Neuronal stem cell (in vitro differentiated cells): ENCODE results near the gene EEPD1.

Source experiments
- DNase-seq: peaks from one replicate; pipeline ENCODE4 v3.0.0-alpha.2; 2013; ENCODE audit warnings: low spot score
- H2AFZ ChIP-seq: one replicate; pipeline ENCODE4 v1.6.1; 2013; ENCODE audit warnings: mild to moderate bottlenecking, low read length, inconsistent platforms
- H2AK5ac ChIP-seq: 2 replicates; pipeline ENCODE4 v1.6.1; 2013; ENCODE audit warnings: low read depth, mild to moderate bottlenecking, inconsistent platforms, low read length, moderate library complexity, mixed read lengths
- H2BK120ac ChIP-seq: 2 replicates; pipeline ENCODE4 v1.6.1; 2013; ENCODE audit warnings: low read depth, mild to moderate bottlenecking, inconsistent platforms, low read length, moderate library complexity, mixed read lengths
- H2BK12ac ChIP-seq: one replicate; pipeline ENCODE4 v1.6.1; 2013; ENCODE audit warnings: low read length, inconsistent platforms
- H2BK15ac ChIP-seq: 2 replicates; pipeline ENCODE4 v1.6.1; 2013; ENCODE audit warnings: mild to moderate bottlenecking, low read length, inconsistent platforms, mixed read lengths
- H2BK5ac ChIP-seq: one replicate; pipeline ENCODE4 v1.6.1; 2013; ENCODE audit warnings: inconsistent platforms, mild to moderate bottlenecking, low read length, moderate library complexity
- H3K14ac ChIP-seq: one replicate; pipeline ENCODE4 v1.6.1; 2013; ENCODE audit warnings: low read length, inconsistent platforms
- H3K18ac ChIP-seq: 2 replicates; pipeline ENCODE4 v1.6.1; 2013; ENCODE audit warnings: low read length, inconsistent platforms
- H3K23ac ChIP-seq: 2 replicates; pipeline ENCODE4 v1.6.1; 2013; ENCODE audit warnings: low read depth, mild to moderate bottlenecking, mixed read lengths, low read length, inconsistent platforms; ENCODE audit not compliant: poor library complexity
- H3K27ac ChIP-seq: replicated peaks from 3 replicates; pipeline ENCODE4 v1.5.1; 2013; ENCODE audit warnings: low read length, inconsistent platforms
- H3K27me3 ChIP-seq, 3 experiments: 2 replicates each; pipeline ENCODE4 v1.6.1; 2013; ENCODE audit warnings: low read length in 3 of 3, mild to moderate bottlenecking in 2 of 3, inconsistent platforms in 1 of 3, low read depth in 1 of 3, mixed read lengths in 1 of 3, moderate library complexity in 1 of 3; ENCODE audit not compliant: control insufficient read depth in 3 of 3, insufficient read depth in 3 of 3
- H3K36me3 ChIP-seq, 2 donors: replicated peaks in 1 of 2; 2 replicates each; pipeline ENCODE4 v1.6.1; 2013; ENCODE audit warnings: low read length in 2 of 2; ENCODE audit not compliant: control insufficient read depth in 2 of 2, insufficient read depth in 2 of 2
- H3K4ac ChIP-seq: 2 replicates; pipeline ENCODE4 v1.6.1; 2013; ENCODE audit warnings: inconsistent platforms, mild to moderate bottlenecking, low read length, moderate library complexity
- H3K4me1 ChIP-seq, 2 donors: 1 replicate in 1 of 2; 2 replicates in 1 of 2; pipeline ENCODE4 v1.6.1; 2013; ENCODE audit warnings: low read length in 2 of 2, low read depth in 1 of 2; ENCODE audit not compliant: control insufficient read depth in 2 of 2, insufficient read depth in 1 of 2
- H3K4me2 ChIP-seq: one replicate; pipeline ENCODE4 v1.6.1; 2013; ENCODE audit warnings: mild to moderate bottlenecking, low read length, inconsistent platforms; ENCODE audit not compliant: insufficient read depth, poor library complexity, severe bottlenecking
- H3K4me3 ChIP-seq, 2 donors: 2 replicates each; pipeline ENCODE4 v1.5.1; 2013; ENCODE audit warnings: low read length in 2 of 2, mild to moderate bottlenecking in 2 of 2, inconsistent platforms in 1 of 2, moderate library complexity in 1 of 2
- H3K79me1 ChIP-seq: one replicate; pipeline ENCODE4 v1.6.1; 2013; ENCODE audit warnings: low read depth, mild to moderate bottlenecking, inconsistent platforms, low read length, moderate library complexity
- H3K9ac ChIP-seq: one replicate; pipeline ENCODE4 v1.6.1; 2013; ENCODE audit warnings: mild to moderate bottlenecking, low read depth, low read length, inconsistent platforms; ENCODE audit not compliant: poor library complexity
- H3K9me3 ChIP-seq, 2 donors: replicated peaks in 1 of 2; 2 replicates each; pipeline versions ENCODE3 to v1.6.1; 2013; ENCODE audit warnings: low read length in 2 of 2, mild to moderate bottlenecking in 2 of 2, inconsistent platforms in 1 of 2, low read depth in 1 of 2, mixed read lengths in 1 of 2, moderate library complexity in 1 of 2; ENCODE audit not compliant: control insufficient read depth in 2 of 2, insufficient read depth in 1 of 2
- H4K8ac ChIP-seq: one replicate; pipeline ENCODE4 v1.6.1; 2013; ENCODE audit warnings: low read depth, mild to moderate bottlenecking, inconsistent platforms, low read length, moderate library complexity
- H4K91ac ChIP-seq: one replicate; pipeline ENCODE4 v1.6.1; 2013; ENCODE audit warnings: low read length, low read depth, mild to moderate bottlenecking, inconsistent platforms; ENCODE audit not compliant: poor library complexity
- WGBS, 2 donors: extraction: QIAGEN DNeasy Blood & Tissue Kit; methylation state at CpG; one replicate each; pipeline ENCODE4 v1.1.7; 2013; ENCODE audit warnings: missing lambda C conversion rate in 2 of 2, mixed read lengths in 1 of 2; ENCODE audit not compliant: insufficient read length in 2 of 2, insufficient replicate concordance in 1 of 2; ENCODE audit errors: extremely low coverage in 2 of 2; 5-methylcytosine and 5-hydroxymethylcytosine counted together

The EEPD1 gene

GRCh38 chr7:36135700-36136099, 17.4 kb upstream of the EEPD1 start:
- no CpG with 5 or more reads among the region's 4 CpGs for whole genome bisulfite sequencing, 2 donors

GRCh38 chr7:36137258-36137657, 15.8 kb upstream of the EEPD1 start:
- no peaks in the 10 kb centered on the region for H3K4me1 ChIP-seq

More at GRCh38 chr7:36135700-36136099, 17.4 kb upstream of the EEPD1 start:
- no peak overlapping the region for H3K4ac ChIP-seq
- no peak overlapping the region for H2BK12ac ChIP-seq
- no peak for DNase-seq
- no peak overlapping the region for H2BK120ac ChIP-seq
- no peak overlapping the region for H2AFZ ChIP-seq
- H3K14ac ChIP-seq = no peak overlapping the region
- no peak overlapping the region for H2BK15ac ChIP-seq
- H3K9ac ChIP-seq = no peak overlapping the region
- H3K27ac ChIP-seq = no peak overlapping the region
- H3K23ac ChIP-seq = no peak overlapping the region
- H3K4me2 ChIP-seq = no peak overlapping the region
- H2AK5ac ChIP-seq = no peak overlapping the region
- H2BK5ac ChIP-seq = no peak overlapping the region
- no peak overlapping the region for H3K18ac ChIP-seq
- no peaks in the 10 kb centered on the region for H3K27me3 ChIP-seq
- no peaks in the 10 kb centered on the region for H3K36me3 ChIP-seq
- no peak overlapping the region for H4K8ac ChIP-seq
- H3K4me1 ChIP-seq = no peaks in the 10 kb centered on the region
- no peak overlapping the region for H4K91ac ChIP-seq
- no peaks in the 10 kb centered on the region for H3K9me3 ChIP-seq
- H3K79me1 ChIP-seq = no peaks in the 10 kb centered on the region
- H3K4me3 ChIP-seq = no peak overlapping the region

GRCh38 chr7:36137754-36138153, 15.3 kb upstream of the EEPD1 start:
- no peak overlapping the region for H3K27ac ChIP-seq
- no peak overlapping the region for H3K4me2 ChIP-seq
- H3K23ac ChIP-seq = no peak overlapping the region
- no peak overlapping the region for H3K18ac ChIP-seq
- no CpG with 5 or more reads among the region's 2 CpGs for WGBS, 2 donors
- H3K14ac ChIP-seq = no peak overlapping the region
- H3K79me1 ChIP-seq = no peaks in the 10 kb centered on the region
- H2BK5ac ChIP-seq = no peak overlapping the region
- H3K4me3 ChIP-seq = no peak overlapping the region
- no peaks in the 10 kb centered on the region for H3K9me3 ChIP-seq
- no peak overlapping the region for H2AFZ ChIP-seq
- no peak overlapping the region for H3K4ac ChIP-seq
- no peaks in the 10 kb centered on the region for H3K27me3 ChIP-seq
- H2BK15ac ChIP-seq = no peak overlapping the region
- H4K91ac ChIP-seq = no peak overlapping the region
- no peaks in the 10 kb centered on the region for H3K36me3 ChIP-seq
- H3K9ac ChIP-seq = no peak overlapping the region
- no peaks in the 10 kb centered on the region for H3K4me1 ChIP-seq
- no peak overlapping the region for H4K8ac ChIP-seq
- H2AK5ac ChIP-seq = no peak overlapping the region
- H2BK12ac ChIP-seq = no peak overlapping the region
- DNase-seq = no peak
- H2BK120ac ChIP-seq = no peak overlapping the region

More at GRCh38 chr7:36137258-36137657, 15.8 kb upstream of the EEPD1 start:
- H2BK120ac ChIP-seq = no peak overlapping the region
- no peak overlapping the region for H3K27ac ChIP-seq
- H3K4ac ChIP-seq = no peak overlapping the region
- no peak overlapping the region for H3K4me3 ChIP-seq
- no peak overlapping the region for H2BK12ac ChIP-seq
- H3K4me2 ChIP-seq = no peak overlapping the region
- H3K27me3 ChIP-seq = no peaks in the 10 kb centered on the region
- no peak for DNase-seq
- H4K8ac ChIP-seq = no peak overlapping the region
- H3K14ac ChIP-seq = no peak overlapping the region
- no peaks in the 10 kb centered on the region for H3K36me3 ChIP-seq
- H3K9me3 ChIP-seq = no peaks in the 10 kb centered on the region
- H3K23ac ChIP-seq = no peak overlapping the region
- no peaks in the 10 kb centered on the region for H3K79me1 ChIP-seq
- no peak overlapping the region for H2AK5ac ChIP-seq
- H2BK5ac ChIP-seq = no peak overlapping the region
- no peak overlapping the region for H2AFZ ChIP-seq
- no peak overlapping the region for H2BK15ac ChIP-seq
- H3K18ac ChIP-seq = no peak overlapping the region
- no peak overlapping the region for H3K9ac ChIP-seq
- H4K91ac ChIP-seq = no peak overlapping the region

GRCh38 chr7:36138209-36138608, 14.8 kb upstream of the EEPD1 start:
- H3K79me1 ChIP-seq = no peaks in the 10 kb centered on the region
- no peak overlapping the region for H3K27ac ChIP-seq
- no peak overlapping the region for H2BK15ac ChIP-seq
- no peak overlapping the region for H4K8ac ChIP-seq
- DNase-seq = no peak
- H3K36me3 ChIP-seq = no peaks in the 10 kb centered on the region
- H4K91ac ChIP-seq = no peak overlapping the region
- no peak overlapping the region for H2BK5ac ChIP-seq
- H3K9me3 ChIP-seq = no peaks in the 10 kb centered on the region
- H3K4me2 ChIP-seq = no peak overlapping the region
- H3K9ac ChIP-seq = no peak overlapping the region
- no peak overlapping the region for H2AFZ ChIP-seq
- H3K4ac ChIP-seq = no peak overlapping the region
- no peaks in the 10 kb centered on the region for H3K4me1 ChIP-seq
- H3K23ac ChIP-seq = no peak overlapping the region
- H2BK120ac ChIP-seq = no peak overlapping the region
- H2AK5ac ChIP-seq = no peak overlapping the region
- no peak overlapping the region for H3K4me3 ChIP-seq
- H3K18ac ChIP-seq = no peak overlapping the region
- no peak overlapping the region for H2BK12ac ChIP-seq
- no peak overlapping the region for H3K14ac ChIP-seq
- H3K27me3 ChIP-seq = no peaks in the 10 kb centered on the region
- no CpG with 5 or more reads among the region's 5 CpGs for WGBS, 2 donors
